Chondrocyte (in vitro differentiated cells): ENCODE measurements around the gene GCSAM. TPM values are rescaled to one million over a fixed set of nuclear protein-coding genes. Genes with fewer than 3 reads are reported as not detected.

Experiments
- DNase-seq: peaks from one replicate; pipeline ENCODE4 v3.0.0; 2021; ENCODE audit warnings: mixed read lengths, low spot score
- H3K27ac Mint-ChIP-seq: one replicate; pipeline ENCODE4 v1.8.0; 2021; ENCODE audit warnings: mild to moderate bottlenecking, moderate library complexity, mixed read lengths; ENCODE audit not compliant: unreplicated experiment
- H3K27me3 Mint-ChIP-seq: 2 replicates; pipeline ENCODE4 v1.8.0; 2021; ENCODE audit warnings: low read depth, mixed read lengths
- H3K36me3 Mint-ChIP-seq: 2 replicates; pipeline ENCODE4 v1.8.0; 2021; ENCODE audit warnings: low read depth, mixed read lengths
- H3K4me1 Mint-ChIP-seq: 2 replicates; pipeline ENCODE4 v1.8.0; 2021; ENCODE audit warnings: low read depth, mild to moderate bottlenecking, mixed read lengths
- H3K4me3 Mint-ChIP-seq: one replicate; pipeline ENCODE4 v1.8.0; 2021; ENCODE audit warnings: mild to moderate bottlenecking, moderate library complexity, mixed read lengths; ENCODE audit not compliant: unreplicated experiment
- H3K9me3 Mint-ChIP-seq: 2 replicates; pipeline ENCODE4 v1.8.0; 2021; ENCODE audit warnings: low read depth, mixed read lengths
- CTCF ChIP-seq: fragments of 200-600 bp; sonication (generic); IDR thresholded peaks from 2 replicates; pipeline ENCODE4 v1.5.0; 2021; ENCODE audit warnings: antibody characterized with exemption, mild to moderate bottlenecking, moderate library complexity
- total RNA-seq: library from RNA; stranded (reverse); gene quantifications from 3 replicates; pipeline ENCODE4 v1.2.1, GENCODE V29; 2021

The GCSAM gene
- total RNA-seq, 1 donor from 2014 or later: not detected

GRCh38 chr3:112134335-112135124, 1.5 kb upstream of the GCSAM start:
- Mint-ChIP-seq H3K4me3 (no peak overlapping the region), H3K36me3 (no peaks in the 10 kb centered on the region), H3K4me1 (no peaks in the 10 kb centered on the region), H3K9me3 (no peaks in the 10 kb centered on the region), H3K27ac (no peak overlapping the region), H3K27me3 (peaks cover 3% of the 10 kb centered on the region)
- DNase-seq: no peak
- no peak for TF ChIP-seq CTCF

- Mint-ChIP-seq H3K4me1 (no peaks in the 10 kb centered on the region), H3K9me3 (no peaks in the 10 kb centered on the region), H3K4me3 (no peak overlapping the region), H3K36me3 (no peaks in the 10 kb centered on the region), H3K27ac (no peak overlapping the region), H3K27me3 (peaks cover 3% of the 10 kb centered on the region)
- TF ChIP-seq CTCF: no peak
- DNase-seq: no peak
These were observed 732 bp upstream of the GCSAM start for GRCh38 chr3:112133626-112134334.

GRCh38 chr3:112132554-112132953, 494 bp downstream of the GCSAM start:
- Mint-ChIP-seq H3K4me3 (no peak overlapping the region), H3K27me3 (no peaks in the 10 kb centered on the region), H3K27ac (no peak overlapping the region), H3K36me3 (no peaks in the 10 kb centered on the region), H3K4me1 (no peaks in the 10 kb centered on the region), H3K9me3 (no peaks in the 10 kb centered on the region)
- TF ChIP-seq CTCF: no peak
- no peak for DNase-seq

- no peaks in the 10 kb centered on the region for H3K9me3 Mint-ChIP-seq
- H3K36me3 Mint-ChIP-seq: no peaks in the 10 kb centered on the region
- no peak overlapping the region for H3K4me3 Mint-ChIP-seq
- H3K27me3 Mint-ChIP-seq: no peaks in the 10 kb centered on the region
- no peak overlapping the region for H3K27ac Mint-ChIP-seq
- no peak for TF ChIP-seq CTCF
- H3K4me1 Mint-ChIP-seq: no peaks in the 10 kb centered on the region
- DNase-seq: no peak
These were observed 960 bp downstream of the GCSAM start for GRCh38 chr3:112132088-112132487.

- Mint-ChIP-seq H3K4me3 (no peak overlapping the region), H3K27me3 (no peaks in the 10 kb centered on the region), H3K9me3 (no peaks in the 10 kb centered on the region), H3K36me3 (no peaks in the 10 kb centered on the region), H3K27ac (no peak overlapping the region), H3K4me1 (peaks cover 7% of the 10 kb centered on the region)
- no peak for DNase-seq
- TF ChIP-seq CTCF: no peak
These were observed 1.9 kb downstream of the GCSAM start for GRCh38 chr3:112131111-112131510.
